Tibial artery (tissue), 4 donors: ENCODE measurements around the gene RND1.

Experiments used
- DNase-seq, 2 donors: peaks; one replicate each; pipeline ENCODE4 v3.0.0-alpha.2; 2019
- H3K27ac ChIP-seq, 2 donors: fragments of 200-600 bp; sonication (generic) in 1 of 2; 1 replicate in 1 of 2; 2 replicates in 1 of 2; pipeline ENCODE4 v1.5.1; 2018 to 2019; ENCODE audit warnings: mild to moderate bottlenecking in 1 of 2
- H3K27me3 ChIP-seq, 2 donors: fragments of 200-600 bp; sonication (generic) in 1 of 2; one replicate each; pipeline versions ENCODE4 v1.5.1 to v1.6.0; 2016 to 2019
- H3K36me3 ChIP-seq, 3 donors: fragments of 200-600 bp; sonication (generic) in 2 of 3; one replicate each; pipeline ENCODE4 v1.5.1; 2016 to 2019; ENCODE audit warnings: mild to moderate bottlenecking in 2 of 3
- H3K4me1 ChIP-seq, 4 donors: fragments of 200-600 bp; sonication (generic) in 2 of 4; 1 replicate in 3 of 4; 2 replicates in 1 of 4; pipeline ENCODE4 v1.5.1; 2016 to 2019
- H3K4me3 ChIP-seq, 2 donors: fragments of 200-600 bp; sonication (generic) in 1 of 2; 1 replicate in 1 of 2; 2 replicates in 1 of 2; pipeline ENCODE4 v1.5.1; 2018 to 2019; ENCODE audit warnings: mild to moderate bottlenecking in 2 of 2
- H3K9me3 ChIP-seq, 3 donors: fragments of 200-600 bp; sonication (generic) in 1 of 3; one replicate each; pipeline ENCODE4 v1.5.1; 2016 to 2019
- CTCF ChIP-seq, 2 experiments: fragments of 200-600 bp in 1 of 2; fragments of 450-650 bp in 1 of 2; IDR thresholded peaks; one replicate each; pipeline ENCODE4 v1.5.1; 2017 to 2019; ENCODE audit warnings: antibody characterized with exemption in 2 of 2, mild to moderate bottlenecking in 1 of 2, moderate library complexity in 1 of 2
- intact Hi-C: fragments of 100-400 bp; cut with DNase I; formaldehyde crosslinking; loops from one replicate; pipeline ENCODE4 v1.15.0; 2023; ENCODE audit warnings: low total_unique reads

The RND1 gene

GRCh38 chr12:48831257-48831656 lies 34.4 kb downstream of the RND1 start:
- no peak for TF ChIP-seq CTCF (IDR thresholded peaks at IDR 0.05)
- no peaks in the 10 kb centered on the region for H3K27me3 ChIP-seq
- no peak overlapping the region for H3K4me3 ChIP-seq
- no peaks in the 10 kb centered on the region for H3K9me3 ChIP-seq
- no peak for DNase-seq
- no peaks in the 10 kb centered on the region for H3K4me1 ChIP-seq
- intact Hi-C loops, result no loop called here
- H3K36me3 ChIP-seq, result peaks cover 67 to 100% (median 97%) of the 10 kb centered on the region in 3 donors
- no peak overlapping the region for H3K27ac ChIP-seq

GRCh38 chr12:48828841-48829575 lies 36.7 kb downstream of the RND1 start:
- Histone ChIP-seq H3K27me3 (no peaks in the 10 kb centered on the region), H3K4me3 (no peak overlapping the region), H3K27ac (no peak overlapping the region), H3K4me1 (no peaks in the 10 kb centered on the region), H3K36me3 (peaks cover 48 to 100% (median 85%) of the 10 kb centered on the region in 3 donors), H3K9me3 (no peaks in the 10 kb centered on the region)
- DNase-seq, result no peak
- intact Hi-C loops, result no loop called here
- TF ChIP-seq CTCF (IDR thresholded peaks at IDR 0.05), result no peak

- Histone ChIP-seq H3K27me3 (no peaks in the 10 kb centered on the region), H3K36me3 (peaks cover 41 to 100% (median 81%) of the 10 kb centered on the region in 3 donors), H3K4me1 (no peaks in the 10 kb centered on the region), H3K4me3 (no peak overlapping the region), H3K9me3 (no peaks in the 10 kb centered on the region), H3K27ac (no peak overlapping the region)
- DNase-seq, result no peak
- no peak for TF ChIP-seq CTCF (IDR thresholded peaks at IDR 0.05)
- intact Hi-C loops, result no loop called here
Measured at GRCh38 chr12:48828293-48828692, 37.4 kb downstream of the RND1 start.

- H3K27me3 ChIP-seq, result no peaks in the 10 kb centered on the region
- H3K27ac ChIP-seq, result no peak overlapping the region
- no peaks in the 10 kb centered on the region for H3K4me1 ChIP-seq
- intact Hi-C loops, result no loop called here
- H3K36me3 ChIP-seq, result peaks cover 35 to 95% (median 74%) of the 10 kb centered on the region in 3 donors
- no peak for TF ChIP-seq CTCF (IDR thresholded peaks at IDR 0.05)
- no peak overlapping the region for H3K4me3 ChIP-seq
- H3K9me3 ChIP-seq, result no peaks in the 10 kb centered on the region
- no peak for DNase-seq
Measured at GRCh38 chr12:48827513-48828096, 38.1 kb downstream of the RND1 start.

- Histone ChIP-seq H3K27ac (no peak overlapping the region), H3K36me3 (peaks cover 30 to 90% (median 68%) of the 10 kb centered on the region in 3 donors), H3K27me3 (no peaks in the 10 kb centered on the region), H3K4me3 (no peak overlapping the region), H3K4me1 (no peaks in the 10 kb centered on the region), H3K9me3 (no peaks in the 10 kb centered on the region)
- DNase-seq, result no peak
- TF ChIP-seq CTCF (IDR thresholded peaks at IDR 0.05), result no peak
- intact Hi-C loops, result no loop called here
Measured at GRCh38 chr12:48827026-48827425, 38.6 kb downstream of the RND1 start.
